ENCODE measurements around the gene USP22. TPM values are rescaled to one million over a fixed set of nuclear protein-coding genes. Genes with fewer than 3 reads are reported as not detected.

The USP22 gene
- polyA plus RNA-seq, 1 experiment: 288 TPM

GRCh38 chr17:21025451-21025850 lies 17.4 kb downstream of the USP22 start:
- Histone ChIP-seq H3K9me3 (ENCODE audit: control insufficient read depth, insufficient read depth, low read length) (no peaks in the 10 kb centered on the region), H3K4me3 (ENCODE audit: low read depth, low read length) (no peak overlapping the region), H3K27me3 (ENCODE audit: control insufficient read depth, insufficient read depth, low read length) (no peaks in the 10 kb centered on the region), H3K27ac (ENCODE audit: low read depth, low read length) (no peak overlapping the region)
- ChIA-PET CTCF (no interaction called here), POLR2A (no interaction called here)
- TF ChIP-seq CTCF (IDR thresholded peaks at IDR 0.05; ENCODE audit: low read depth, low read length): no peak
- DNase-seq (ENCODE audit: low read depth, low spot score): no peak

GRCh38 chr17:21024024-21024423 lies 18.8 kb downstream of the USP22 start:
- CTCF ChIA-PET: interaction anchor here (0.8 kb wide), 2 partner anchors 15 to 19 kb away, joined by 3 to 4 read pairs; partner anchors contain the start of gene USP22
- POLR2A ChIA-PET: interaction anchor here (1.0 to 1.2 kb wide), 2 partner anchors 9 to 19 kb away, joined by 4 to 5 read pairs; no protein-coding TSS in a partner anchor
- Histone ChIP-seq H3K27me3 (ENCODE audit: control insufficient read depth, insufficient read depth, low read length) (no peaks in the 10 kb centered on the region), H3K4me3 (ENCODE audit: low read depth, low read length) (no peak overlapping the region), H3K9me3 (ENCODE audit: control insufficient read depth, insufficient read depth, low read length) (no peaks in the 10 kb centered on the region), H3K27ac (ENCODE audit: low read depth, low read length) (no peak overlapping the region)
- no peak for DNase-seq (ENCODE audit: low read depth, low spot score)
- TF ChIP-seq CTCF (IDR thresholded peaks at IDR 0.05; ENCODE audit: low read depth, low read length): no peak

GRCh38 chr17:21021208-21021803 lies 21.5 kb downstream of the USP22 start:
- CTCF ChIA-PET: interaction anchor here (1.1 kb wide), 1 partner anchor 28 kb away, joined by 12 read pairs; no protein-coding TSS in a partner anchor
- Histone ChIP-seq H3K27ac (ENCODE audit: low read depth, low read length) (no peak overlapping the region), H3K9me3 (ENCODE audit: control insufficient read depth, insufficient read depth, low read length) (no peaks in the 10 kb centered on the region), H3K27me3 (ENCODE audit: control insufficient read depth, insufficient read depth, low read length) (no peaks in the 10 kb centered on the region), H3K4me3 (ENCODE audit: low read depth, low read length) (no peak overlapping the region)
- no peak for DNase-seq (ENCODE audit: low read depth, low spot score)
- POLR2A ChIA-PET: no interaction called here
- TF ChIP-seq CTCF (IDR thresholded peaks at IDR 0.05; ENCODE audit: low read depth, low read length): no peak

- H3K9me3 ChIP-seq (ENCODE audit: control insufficient read depth, insufficient read depth, low read length): no peaks in the 10 kb centered on the region
- no peak overlapping the region for H3K4me3 ChIP-seq (ENCODE audit: low read depth, low read length)
- DNase-seq (ENCODE audit: low read depth, low spot score): no peak
- CTCF ChIA-PET: interaction anchor here (1.1 kb wide), 1 partner anchor 27 kb away, joined by 12 read pairs; no protein-coding TSS in a partner anchor
- POLR2A ChIA-PET: no interaction called here
- no peak for TF ChIP-seq CTCF (IDR thresholded peaks at IDR 0.05; ENCODE audit: low read depth, low read length)
- no peaks in the 10 kb centered on the region for H3K27me3 ChIP-seq (ENCODE audit: control insufficient read depth, insufficient read depth, low read length)
- no peak overlapping the region for H3K27ac ChIP-seq (ENCODE audit: low read depth, low read length)
These were observed 22.2 kb downstream of the USP22 start for GRCh38 chr17:21020622-21021021.

- Histone ChIP-seq H3K4me3 (ENCODE audit: low read depth, low read length) (no peak overlapping the region), H3K27me3 (ENCODE audit: control insufficient read depth, insufficient read depth, low read length) (no peaks in the 10 kb centered on the region), H3K9me3 (ENCODE audit: control insufficient read depth, insufficient read depth, low read length) (no peaks in the 10 kb centered on the region), H3K27ac (ENCODE audit: low read depth, low read length) (no peak overlapping the region)
- CTCF ChIA-PET: interaction anchor here (0.6 to 1.2 kb wide), 4 partner anchors 16 to 27 kb away, joined by 3 to 12 read pairs (median 4); partner anchors contain the start of gene USP22
- POLR2A ChIA-PET: no interaction called here
- peak; percentile 27; the same call in 1 of the 2 replicates for TF ChIP-seq CTCF (IDR thresholded peaks at IDR 0.05; ENCODE audit: low read depth, low read length)
- no peak for DNase-seq (ENCODE audit: low read depth, low spot score)
These were observed 22.7 kb downstream of the USP22 start for GRCh38 chr17:21019976-21020586.
